ENCODE measurements around the gene CYB5R4. TPM values are rescaled to one million over a fixed set of nuclear protein-coding genes. Genes with fewer than 3 reads are reported as not detected.

Gene CYB5R4
- total RNA-seq, 1 experiment from 2014 or later: 23.7 TPM

- H3K36me3 Mint-ChIP-seq (ENCODE audit: insufficient read depth, unreplicated experiment): peaks cover 5% of the 10 kb centered on the region
- intact Hi-C loops (cut with micrococcal nuclease; ENCODE audit: unreplicated experiment): no loop called here
- no peak for DNase-seq
- H3K4me3 Mint-ChIP-seq (ENCODE audit: unreplicated experiment): no peak overlapping the region
- no peak overlapping the region for H3K27ac Mint-ChIP-seq (ENCODE audit: unreplicated experiment)
- H3K27me3 Mint-ChIP-seq (ENCODE audit: insufficient read depth, unreplicated experiment): no peaks in the 10 kb centered on the region
- Histone ChIP-seq H3K4me3 (ENCODE audit: low read depth, low read length) (no peak overlapping the region), H3K9me3 (no peaks in the 10 kb centered on the region), H3K27me3 (replicated peaks; ENCODE audit: control insufficient read depth, insufficient read depth, low read length) (no peaks in the 10 kb centered on the region), H3K36me3 (ENCODE audit: control insufficient read depth, insufficient read depth, low read length) (no peaks in the 10 kb centered on the region), H3K4me1 (peaks cover 11% of the 10 kb centered on the region)
- H3K9me3 Mint-ChIP-seq (ENCODE audit: unreplicated experiment): no peaks in the 10 kb centered on the region
- peaks cover 15% of the 10 kb centered on the region for H3K4me1 Mint-ChIP-seq (ENCODE audit: low read depth, unreplicated experiment)
- CTCF ChIA-PET: no interaction called here
- POLR2A ChIA-PET: no interaction called here
- no TSS peak for BruUV-seq (replicated peaks)
- no peak for TF ChIP-seq CTCF (IDR thresholded peaks at IDR 0.05; ENCODE audit: insufficient read depth in 1 of 2, low read depth in 1 of 2, low read length in 1 of 2, severe bottlenecking in 1 of 2, unreplicated experiment in 1 of 2)
Observed at GRCh38 chr6:83875843-83876242, 16.4 kb downstream of the CYB5R4 start.

GRCh38 chr6:83878902-83879644, 19.6 kb downstream of the CYB5R4 start:
- Histone ChIP-seq H3K9me3 (no peaks in the 10 kb centered on the region), H3K27me3 (replicated peaks; ENCODE audit: control insufficient read depth, insufficient read depth, low read length) (no peaks in the 10 kb centered on the region), H3K4me1 (peaks cover 11% of the 10 kb centered on the region), H3K4me3 (ENCODE audit: low read depth, low read length) (no peak overlapping the region), H3K36me3 (ENCODE audit: control insufficient read depth, insufficient read depth, low read length) (no peaks in the 10 kb centered on the region)
- Mint-ChIP-seq H3K27ac (ENCODE audit: unreplicated experiment) (no peak overlapping the region), H3K4me1 (ENCODE audit: low read depth, unreplicated experiment) (peaks cover 15% of the 10 kb centered on the region), H3K36me3 (ENCODE audit: insufficient read depth, unreplicated experiment) (no peaks in the 10 kb centered on the region), H3K9me3 (ENCODE audit: unreplicated experiment) (no peaks in the 10 kb centered on the region), H3K4me3 (ENCODE audit: unreplicated experiment) (no peak overlapping the region), H3K27me3 (ENCODE audit: insufficient read depth, unreplicated experiment) (no peaks in the 10 kb centered on the region)
- CTCF ChIA-PET: interaction anchor here (0.7 kb wide), 1 partner anchor 362 kb away, joined by 4 read pairs; no protein-coding TSS in a partner anchor
- POLR2A ChIA-PET: no interaction called here
- no peak for TF ChIP-seq CTCF (IDR thresholded peaks at IDR 0.05; ENCODE audit: insufficient read depth in 1 of 2, low read depth in 1 of 2, low read length in 1 of 2, severe bottlenecking in 1 of 2, unreplicated experiment in 1 of 2)
- no peak for DNase-seq
- intact Hi-C loops (cut with micrococcal nuclease; ENCODE audit: unreplicated experiment): no loop called here
- BruUV-seq (replicated peaks): no TSS peak

- no peak for DNase-seq
Observed at GRCh38 chr6:83879746-83880145, 20.3 kb downstream of the CYB5R4 start.

More at GRCh38 chr6:83879746-83880145, 20.3 kb downstream of the CYB5R4 start:
- TF ChIP-seq CTCF (IDR thresholded peaks at IDR 0.05; ENCODE audit: insufficient read depth in 1 of 2, low read depth in 1 of 2, low read length in 1 of 2, severe bottlenecking in 1 of 2, unreplicated experiment in 1 of 2): no peak
- peaks cover 15% of the 10 kb centered on the region for H3K4me1 Mint-ChIP-seq (ENCODE audit: low read depth, unreplicated experiment)
- H3K4me3 ChIP-seq (ENCODE audit: low read depth, low read length): no peak overlapping the region
- intact Hi-C loops (cut with micrococcal nuclease; ENCODE audit: unreplicated experiment): loop anchor here (10.0 kb wide), 1 partner anchor 155 kb away; the partner anchor contains the start of gene MRAP2
- H3K9me3 Mint-ChIP-seq (ENCODE audit: unreplicated experiment): no peaks in the 10 kb centered on the region
- H3K9me3 ChIP-seq: no peaks in the 10 kb centered on the region
- no peak overlapping the region for H3K4me3 Mint-ChIP-seq (ENCODE audit: unreplicated experiment)
- H3K27me3 Mint-ChIP-seq (ENCODE audit: insufficient read depth, unreplicated experiment): no peaks in the 10 kb centered on the region
- peaks cover 11% of the 10 kb centered on the region for H3K4me1 ChIP-seq
- no TSS peak for BruUV-seq (replicated peaks)
- POLR2A ChIA-PET: no interaction called here
- H3K36me3 Mint-ChIP-seq (ENCODE audit: insufficient read depth, unreplicated experiment): no peaks in the 10 kb centered on the region
- H3K36me3 ChIP-seq (ENCODE audit: control insufficient read depth, insufficient read depth, low read length): no peaks in the 10 kb centered on the region
- H3K27ac Mint-ChIP-seq (ENCODE audit: unreplicated experiment): no peak overlapping the region
- no peaks in the 10 kb centered on the region for H3K27me3 ChIP-seq (replicated peaks; ENCODE audit: control insufficient read depth, insufficient read depth, low read length)
- CTCF ChIA-PET: no interaction called here
